NCI-H748 (cell line): ENCODE results near the gene POU2AF3.
A peak's percentile ranks its signal among the peaks of the same experiment; 100 is the strongest.

Experiments
- DNase-seq: peaks from one replicate; lab custom pipeline; 2025; ENCODE audit not compliant: unreplicated experiment; lab: John Stamatoyannopoulos, UW

Gene POU2AF3

GRCh38 chr11:111352231-111352746, 53.9 kb downstream of the POU2AF3 start:
- no peak for DNase-seq

DNA sequence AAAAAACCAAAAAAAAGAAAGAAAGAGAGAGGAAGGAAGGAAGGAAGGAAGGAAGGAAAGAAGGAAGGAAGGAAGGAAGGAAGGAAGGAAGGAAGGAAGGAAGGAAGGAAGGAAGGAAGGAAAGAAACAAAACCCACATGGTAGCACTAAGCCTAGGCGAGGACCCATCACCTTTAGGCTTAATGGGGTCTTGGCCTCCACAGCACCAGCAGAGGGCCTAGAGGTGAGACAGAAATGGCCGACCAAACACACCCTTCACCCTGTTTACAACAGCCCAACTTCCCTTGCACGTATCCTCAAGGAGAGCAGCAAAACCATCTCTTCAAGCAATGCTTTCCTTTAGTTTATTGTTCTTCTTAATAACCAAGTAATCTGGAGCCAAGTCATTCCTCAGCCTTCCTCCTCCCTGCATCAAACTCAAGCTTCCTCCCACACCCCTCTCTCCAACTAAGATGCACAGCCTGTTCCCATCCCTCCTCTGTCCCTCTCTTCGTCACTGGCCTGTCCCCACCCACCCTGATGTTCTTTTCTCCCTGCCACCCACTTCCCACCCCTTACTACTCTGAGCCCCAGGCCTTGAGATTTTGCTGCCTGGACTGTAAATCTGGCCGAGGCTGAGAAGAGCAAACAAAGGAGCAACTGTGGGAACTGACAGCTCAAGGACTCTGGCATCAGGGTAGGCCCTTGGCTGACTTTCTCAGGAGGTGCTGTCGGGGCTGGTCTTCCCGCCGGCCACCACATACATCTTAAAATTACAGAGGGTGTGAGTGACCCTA, 54.8 kb downstream of the POU2AF3 start:
- DNase-seq = no peak

DNA sequence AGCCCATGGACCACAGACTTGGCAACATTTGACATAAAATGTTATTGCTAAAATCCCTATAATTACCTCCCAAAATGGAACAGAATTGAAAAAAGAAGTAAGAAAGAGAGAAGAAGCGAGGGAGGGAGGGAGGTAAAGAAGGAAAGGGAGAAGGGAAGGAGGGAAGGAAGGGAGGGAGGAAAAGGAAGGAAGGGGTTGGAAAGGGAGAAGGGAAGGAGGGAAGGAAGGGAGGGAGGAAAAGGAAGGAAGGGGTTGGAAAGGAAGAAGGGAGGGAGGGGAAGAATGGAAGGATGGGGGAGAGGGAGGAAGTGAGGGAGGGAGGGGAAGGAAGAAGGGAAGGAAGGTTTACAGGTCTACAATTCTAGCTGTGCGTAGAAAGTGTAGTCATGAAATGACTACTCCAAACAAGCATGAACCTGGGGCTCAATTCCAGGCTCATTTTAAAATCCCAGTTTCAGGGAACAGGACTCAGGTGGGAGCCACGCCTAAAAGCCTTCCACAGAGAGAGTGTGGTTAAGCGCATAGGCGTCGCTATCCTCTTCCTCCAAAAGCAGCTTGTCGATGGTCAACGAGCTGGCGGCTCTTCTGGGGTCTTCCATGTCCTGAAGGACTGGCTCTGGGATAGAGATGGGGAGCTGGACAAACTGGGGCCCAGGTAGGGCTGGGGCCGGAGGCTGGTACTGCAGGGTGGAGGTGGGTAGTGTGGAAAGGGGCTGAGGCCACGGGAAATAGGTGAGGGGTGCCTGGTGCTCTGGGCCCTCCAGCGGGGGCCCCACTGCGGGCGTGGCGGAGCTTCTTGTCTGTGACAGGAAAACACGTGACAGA, 55.6 kb downstream of the POU2AF3 start:
- DNase-seq = no peak

GRCh38 chr11:111354601-111354891, 56.2 kb downstream of the POU2AF3 start:
- no peak for DNase-seq

DNA sequence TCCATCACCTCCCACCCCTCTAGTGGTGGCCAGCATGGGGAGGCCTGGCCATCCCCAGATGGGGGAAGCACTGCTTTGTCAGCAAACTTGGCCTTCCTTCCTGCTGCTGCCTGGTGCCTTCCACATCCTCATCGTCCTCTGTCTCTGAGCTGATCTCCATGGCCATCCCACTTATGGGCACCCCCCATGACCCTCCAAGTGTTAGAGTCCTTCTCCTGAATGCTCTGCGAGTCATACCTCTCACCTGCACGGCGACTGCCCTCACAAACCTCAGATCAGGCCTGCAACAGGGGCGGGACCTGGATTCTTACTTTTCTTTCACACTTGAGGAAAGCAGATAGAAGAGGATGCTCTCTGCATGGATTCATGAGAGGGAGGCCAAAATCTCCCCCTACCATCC, 56.8 kb downstream of the POU2AF3 start:
- DNase-seq = no peak

DNA sequence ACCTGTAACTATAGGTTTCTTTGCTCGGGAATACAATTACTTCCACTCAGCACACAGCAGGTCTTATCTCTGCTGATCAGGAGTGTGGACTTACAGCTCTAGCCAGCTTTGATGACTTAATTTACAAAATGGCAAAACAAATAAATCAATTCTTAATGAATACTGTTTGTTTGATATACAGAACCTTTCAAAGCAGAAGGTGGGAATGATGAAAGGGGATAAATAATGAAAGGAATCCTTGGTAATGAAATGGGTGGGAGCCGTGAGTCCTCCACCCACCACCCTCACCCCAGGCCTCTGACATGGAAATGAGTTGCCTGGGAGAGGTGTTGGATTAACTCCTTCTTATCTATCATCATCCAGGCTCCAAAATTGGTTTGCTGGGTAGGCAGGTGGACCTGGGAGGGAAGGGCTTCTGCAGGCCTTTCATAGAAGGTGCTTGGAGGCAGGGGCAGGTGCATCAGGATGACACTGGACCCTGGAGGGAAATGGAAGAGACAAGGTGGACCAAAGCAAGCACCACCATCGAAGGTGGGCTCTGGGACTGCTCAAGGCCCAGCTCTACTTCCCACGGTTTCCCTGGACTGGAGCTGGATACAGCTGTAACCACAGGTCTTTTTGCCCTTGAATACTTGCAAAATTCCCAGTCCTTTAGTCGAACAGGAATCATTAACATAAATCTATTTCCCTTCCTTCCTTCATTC, 57.8 kb downstream of the POU2AF3 start:
- peak; percentile 73 for DNase-seq

DNA sequence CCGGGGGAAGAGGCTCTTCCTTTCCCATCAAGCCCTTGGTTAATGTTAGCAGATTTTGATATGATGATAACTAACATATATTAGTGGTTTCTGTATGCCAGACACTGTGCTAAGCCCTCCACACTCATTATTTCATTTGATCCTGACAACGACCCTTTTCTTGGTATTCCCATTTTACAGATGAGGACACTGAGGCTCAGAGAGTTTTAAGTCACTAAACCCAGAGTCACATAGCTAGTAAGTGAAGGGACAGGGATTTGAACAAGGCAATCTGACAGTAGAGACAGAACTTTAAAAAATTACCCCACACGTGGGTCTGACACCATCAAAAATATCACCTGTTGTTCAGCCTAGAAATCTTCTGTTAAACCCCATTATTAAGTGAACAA, 58.3 kb downstream of the POU2AF3 start:
- DNase-seq = no peak

- no peak for DNase-seq
Measured at GRCh38 chr11:111357150-111358037, 59.0 kb downstream of the POU2AF3 start.
